Measurements from ENCODE around the gene EPB41L4B.

Gene EPB41L4B

GRCh38 chr9:109272045-109272444, 48.8 kb downstream of the EPB41L4B start:
- no peak overlapping the region for H3K27ac Mint-ChIP-seq
- H3K36me3 Mint-ChIP-seq = no peaks in the 10 kb centered on the region

GRCh38 chr9:109270971-109271925, 49.6 kb downstream of the EPB41L4B start:
- Mint-ChIP-seq H3K9me3 (no peaks in the 10 kb centered on the region), H3K36me3 (no peaks in the 10 kb centered on the region)
- no peak for ATAC-seq

More at GRCh38 chr9:109272045-109272444, 48.8 kb downstream of the EPB41L4B start:
- no peak overlapping the region for H3K4me3 Mint-ChIP-seq
- no peaks in the 10 kb centered on the region for H3K4me1 Mint-ChIP-seq
- no peak for ATAC-seq
- H3K9me3 Mint-ChIP-seq = no peaks in the 10 kb centered on the region
- no peak for DNase-seq (ENCODE audit: low spot score in 2 of 2)

GRCh38 chr9:109270441-109270840, 50.4 kb downstream of the EPB41L4B start:
- Mint-ChIP-seq H3K36me3 (no peaks in the 10 kb centered on the region), H3K4me1 (no peaks in the 10 kb centered on the region), H3K9me3 (no peaks in the 10 kb centered on the region), H3K4me3 (no peak overlapping the region), H3K27ac (no peak overlapping the region)
- DNase-seq (ENCODE audit: low spot score in 2 of 2) (no peak), ATAC-seq (no peak)

More at GRCh38 chr9:109270971-109271925, 49.6 kb downstream of the EPB41L4B start:
- H3K4me3 Mint-ChIP-seq = no peak overlapping the region
- H3K4me1 Mint-ChIP-seq = no peaks in the 10 kb centered on the region
- no peak for DNase-seq (ENCODE audit: low spot score in 2 of 2)
- no peak overlapping the region for H3K27ac Mint-ChIP-seq

GRCh38 chr9:109269839-109270238, 51.0 kb downstream of the EPB41L4B start:
- H3K4me3 Mint-ChIP-seq = no peak overlapping the region
- no peak overlapping the region for H3K27ac Mint-ChIP-seq
- ATAC-seq (no peak), DNase-seq (ENCODE audit: low spot score in 2 of 2) (no peak)
- no peaks in the 10 kb centered on the region for H3K36me3 Mint-ChIP-seq
- no peaks in the 10 kb centered on the region for H3K9me3 Mint-ChIP-seq
- H3K4me1 Mint-ChIP-seq = no peaks in the 10 kb centered on the region

- H3K9me3 Mint-ChIP-seq = no peaks in the 10 kb centered on the region
- H3K4me3 Mint-ChIP-seq = no peak overlapping the region
- H3K4me1 Mint-ChIP-seq = no peaks in the 10 kb centered on the region
- ATAC-seq (no peak), DNase-seq (ENCODE audit: low spot score in 2 of 2) (no peak)
- H3K36me3 Mint-ChIP-seq = no peaks in the 10 kb centered on the region
- no peak overlapping the region for H3K27ac Mint-ChIP-seq
Observed at GRCh38 chr9:109269081-109269480, 51.8 kb downstream of the EPB41L4B start.

GRCh38 chr9:109267555-109267954, 53.3 kb downstream of the EPB41L4B start:
- ATAC-seq (no peak), DNase-seq (ENCODE audit: low spot score in 2 of 2) (no peak)
- Mint-ChIP-seq H3K36me3 (no peaks in the 10 kb centered on the region), H3K9me3 (no peaks in the 10 kb centered on the region), H3K4me3 (no peak overlapping the region), H3K27ac (no peak overlapping the region), H3K4me1 (no peaks in the 10 kb centered on the region)

- no peak for ATAC-seq
- Mint-ChIP-seq H3K27ac (no peak overlapping the region), H3K4me1 (no peaks in the 10 kb centered on the region), H3K36me3 (no peaks in the 10 kb centered on the region), H3K9me3 (no peaks in the 10 kb centered on the region), H3K4me3 (no peak overlapping the region)
- DNase-seq (ENCODE audit: low spot score in 2 of 2) = no peak
Observed at GRCh38 chr9:109264877-109265587, 55.8 kb downstream of the EPB41L4B start.

- H3K4me3 Mint-ChIP-seq = no peak overlapping the region
- ATAC-seq = no peak
- H3K36me3 Mint-ChIP-seq = no peaks in the 10 kb centered on the region
- no peak for DNase-seq (ENCODE audit: low spot score in 2 of 2)
- no peak overlapping the region for H3K27ac Mint-ChIP-seq
- H3K9me3 Mint-ChIP-seq = no peaks in the 10 kb centered on the region
- no peaks in the 10 kb centered on the region for H3K4me1 Mint-ChIP-seq
Observed at GRCh38 chr9:109263358-109263757, 57.5 kb downstream of the EPB41L4B start.

- DNase-seq (ENCODE audit: low spot score in 2 of 2) (no peak), ATAC-seq (peak; percentile 9)
- no peak overlapping the region for H3K27ac Mint-ChIP-seq
- no peak overlapping the region for H3K4me3 Mint-ChIP-seq
- H3K4me1 Mint-ChIP-seq = no peaks in the 10 kb centered on the region
- no peaks in the 10 kb centered on the region for H3K9me3 Mint-ChIP-seq
- H3K36me3 Mint-ChIP-seq = no peaks in the 10 kb centered on the region
Observed at GRCh38 chr9:109258481-109259302, 62.2 kb downstream of the EPB41L4B start.

- H3K4me1 Mint-ChIP-seq = no peaks in the 10 kb centered on the region
Observed at GRCh38 chr9:109256336-109256735, 64.5 kb downstream of the EPB41L4B start.

GRCh38 chr9:109255394-109255793, 65.5 kb downstream of the EPB41L4B start:
- ATAC-seq (no peak), DNase-seq (ENCODE audit: low spot score in 2 of 2) (no peak)
- no peaks in the 10 kb centered on the region for H3K36me3 Mint-ChIP-seq
- H3K4me1 Mint-ChIP-seq = no peaks in the 10 kb centered on the region
- no peak overlapping the region for H3K4me3 Mint-ChIP-seq
- H3K27ac Mint-ChIP-seq = no peak overlapping the region
- H3K9me3 Mint-ChIP-seq = no peaks in the 10 kb centered on the region

More at GRCh38 chr9:109256336-109256735, 64.5 kb downstream of the EPB41L4B start:
- Mint-ChIP-seq H3K36me3 (no peaks in the 10 kb centered on the region), H3K4me3 (no peak overlapping the region), H3K9me3 (no peaks in the 10 kb centered on the region), H3K27ac (no peak overlapping the region)
- ATAC-seq (no peak), DNase-seq (ENCODE audit: low spot score in 2 of 2) (no peak)

- no peaks in the 10 kb centered on the region for H3K36me3 Mint-ChIP-seq
- H3K27ac Mint-ChIP-seq = no peak overlapping the region
- no peak overlapping the region for H3K4me3 Mint-ChIP-seq
- ATAC-seq (no peak), DNase-seq (ENCODE audit: low spot score in 2 of 2) (no peak)
- H3K4me1 Mint-ChIP-seq = no peaks in the 10 kb centered on the region
- H3K9me3 Mint-ChIP-seq = no peaks in the 10 kb centered on the region
Observed at GRCh38 chr9:109254317-109254716, 66.5 kb downstream of the EPB41L4B start.

GRCh38 chr9:109253637-109254284, 67.1 kb downstream of the EPB41L4B start:
- Mint-ChIP-seq H3K9me3 (no peaks in the 10 kb centered on the region), H3K36me3 (no peaks in the 10 kb centered on the region), H3K4me1 (no peaks in the 10 kb centered on the region), H3K4me3 (no peak overlapping the region), H3K27ac (no peak overlapping the region)
- no peak for ATAC-seq
- no peak for DNase-seq (ENCODE audit: low spot score in 2 of 2)

GRCh38 chr9:109253241-109253636, 67.6 kb downstream of the EPB41L4B start:
- DNase-seq (ENCODE audit: low spot score in 2 of 2) (no peak), ATAC-seq (no peak)
- H3K9me3 Mint-ChIP-seq = no peaks in the 10 kb centered on the region
- H3K36me3 Mint-ChIP-seq = no peaks in the 10 kb centered on the region
- H3K4me3 Mint-ChIP-seq = no peak overlapping the region
- H3K4me1 Mint-ChIP-seq = no peaks in the 10 kb centered on the region
- H3K27ac Mint-ChIP-seq = no peak overlapping the region

- no peaks in the 10 kb centered on the region for H3K36me3 Mint-ChIP-seq
- no peaks in the 10 kb centered on the region for H3K9me3 Mint-ChIP-seq
- H3K27ac Mint-ChIP-seq = no peak overlapping the region
- DNase-seq (ENCODE audit: low spot score in 2 of 2) (no peak), ATAC-seq (no peak)
- no peak overlapping the region for H3K4me3 Mint-ChIP-seq
- no peaks in the 10 kb centered on the region for H3K4me1 Mint-ChIP-seq
Observed at GRCh38 chr9:109252291-109252690, 68.6 kb downstream of the EPB41L4B start.
